Activated T-helper 2 cell treated with anti-CD3 and anti-CD28 coated beads, Interferon-gamma antibody, Interleukin-2, Interleukin-4, amounts not matched to agents 10 μg/mL and 5 μg/mL and 100 μg/mL, durations not matched to agents 14 hours and 24 hours and 36 hours (primary cell): ENCODE measurements around the gene BCL11A. TPM values are rescaled to one million over a fixed set of nuclear protein-coding genes. Genes with fewer than 3 reads are reported as not detected.

Source experiments
- DNase-seq: peaks from one replicate; pipeline ENCODE4 v3.0.0; 2021; ENCODE audit warnings: low spot score
- H3K27ac Mint-ChIP-seq: one replicate; pipeline ENCODE4 v1.8.0; 2021; ENCODE audit warnings: mixed read lengths
- H3K27me3 Mint-ChIP-seq: one replicate; pipeline ENCODE4 v1.8.0; 2021; ENCODE audit warnings: low read depth, mixed read lengths
- H3K36me3 Mint-ChIP-seq: one replicate; pipeline ENCODE4 v1.8.0; 2021; ENCODE audit warnings: low read depth, mixed read lengths
- H3K4me1 Mint-ChIP-seq: one replicate; pipeline ENCODE4 v1.8.0; 2021; ENCODE audit warnings: low read depth, mixed read lengths
- H3K4me3 Mint-ChIP-seq: one replicate; pipeline ENCODE4 v1.8.0; 2021; ENCODE audit warnings: low read depth, mild to moderate bottlenecking, moderate library complexity, mixed read lengths
- H3K9me3 Mint-ChIP-seq: one replicate; pipeline ENCODE4 v1.8.0; 2021; ENCODE audit warnings: mixed read lengths
- intact Hi-C: fragments of 100-400 bp; cut with micrococcal nuclease; formaldehyde crosslinking; loops from one replicate; pipeline ENCODE4 v1.15.1; 2023
- total RNA-seq: library from RNA; stranded (reverse); gene quantifications from 2 replicates; pipeline ENCODE4 v1.2.3, GENCODE V29; 2022

The BCL11A gene
- total RNA-seq, 1 donor from 2014 or later: 0.21 TPM

DNA sequence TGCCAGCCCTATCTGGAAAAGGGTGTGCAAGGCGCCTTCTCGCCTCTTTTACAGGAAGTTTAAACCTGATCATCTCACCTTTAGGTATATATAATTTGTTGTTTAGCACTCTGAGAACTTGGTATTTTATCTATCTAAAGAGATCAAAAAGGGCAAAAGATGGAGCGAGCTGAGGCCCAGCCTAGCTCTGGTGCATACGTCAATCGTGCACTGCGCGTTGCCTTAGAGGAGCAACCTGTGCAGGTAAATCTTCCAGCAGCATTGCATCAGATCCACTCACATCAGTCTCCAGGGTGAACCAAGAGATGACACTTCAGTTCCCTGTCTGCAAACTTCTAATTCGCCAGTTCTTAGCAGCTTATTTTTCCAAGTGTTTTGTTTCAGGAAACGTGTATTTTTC is 15.4 kb downstream of the BCL11A start:
- intact Hi-C loops: no loop called here
- Mint-ChIP-seq H3K4me1 (no peaks in the 10 kb centered on the region), H3K4me3 (no peak overlapping the region), H3K36me3 (no peaks in the 10 kb centered on the region), H3K9me3 (no peaks in the 10 kb centered on the region), H3K27ac (no peak overlapping the region), H3K27me3 (peaks cover 52% of the 10 kb centered on the region)
- no peak for DNase-seq

DNA sequence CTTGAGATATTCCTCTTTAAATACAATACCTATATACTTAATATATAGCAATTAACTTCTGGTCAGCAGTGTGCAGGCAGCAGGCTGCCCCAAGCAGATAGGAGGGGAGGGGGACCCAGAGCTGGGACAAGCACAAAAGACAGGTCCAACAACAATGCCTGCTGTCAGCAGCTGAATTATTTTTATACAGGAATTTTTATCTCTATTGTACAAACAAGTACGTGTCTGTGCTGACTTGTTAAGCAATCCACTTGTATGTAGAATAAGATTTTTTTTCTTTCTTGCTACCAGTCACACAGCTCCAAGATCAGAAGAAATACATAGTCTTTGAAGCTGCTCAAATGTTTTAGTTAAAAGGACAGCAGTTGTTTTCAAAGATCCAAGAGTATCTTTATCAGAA is 16.7 kb downstream of the BCL11A start:
- Mint-ChIP-seq H3K36me3 (no peaks in the 10 kb centered on the region), H3K27ac (no peak overlapping the region), H3K4me1 (no peaks in the 10 kb centered on the region), H3K9me3 (no peaks in the 10 kb centered on the region), H3K4me3 (no peak overlapping the region), H3K27me3 (peaks cover 57% of the 10 kb centered on the region)
- no peak for DNase-seq
- intact Hi-C loops: no loop called here

DNA sequence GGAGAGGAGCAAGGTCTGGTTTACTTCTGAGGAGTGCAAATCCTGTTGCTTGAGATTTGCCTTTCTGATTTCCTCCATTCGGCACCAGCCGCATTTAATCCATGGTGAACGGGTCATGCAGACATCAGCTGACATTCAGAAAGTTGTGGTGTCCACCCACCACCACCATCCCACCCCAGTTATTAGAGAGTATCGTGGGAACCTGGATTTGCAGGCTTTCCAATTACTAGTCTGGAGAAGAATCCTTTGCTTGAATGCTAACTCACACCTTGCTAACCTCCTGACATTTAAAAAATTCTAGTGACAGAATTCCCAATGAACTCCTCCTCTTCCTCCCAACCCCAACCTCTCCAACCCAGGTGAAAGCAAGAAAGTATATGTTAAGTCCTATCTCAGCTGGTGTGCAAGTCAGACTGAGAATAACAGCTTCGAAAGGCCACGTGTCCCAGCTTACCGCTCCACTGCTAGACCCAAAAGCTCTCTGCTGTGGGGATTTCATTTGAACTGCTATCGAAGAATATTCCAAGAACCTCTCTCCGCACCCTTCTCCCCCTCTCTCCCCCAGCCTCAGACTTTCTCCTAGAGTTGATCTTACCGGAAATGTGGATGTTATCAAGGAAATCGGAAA is 17.7 kb downstream of the BCL11A start:
- Mint-ChIP-seq H3K9me3 (no peaks in the 10 kb centered on the region), H3K36me3 (no peaks in the 10 kb centered on the region), H3K27ac (no peak overlapping the region), H3K4me1 (no peaks in the 10 kb centered on the region), H3K4me3 (no peak overlapping the region), H3K27me3 (peaks cover 55% of the 10 kb centered on the region)
- intact Hi-C loops: no loop called here
- no peak for DNase-seq

DNA sequence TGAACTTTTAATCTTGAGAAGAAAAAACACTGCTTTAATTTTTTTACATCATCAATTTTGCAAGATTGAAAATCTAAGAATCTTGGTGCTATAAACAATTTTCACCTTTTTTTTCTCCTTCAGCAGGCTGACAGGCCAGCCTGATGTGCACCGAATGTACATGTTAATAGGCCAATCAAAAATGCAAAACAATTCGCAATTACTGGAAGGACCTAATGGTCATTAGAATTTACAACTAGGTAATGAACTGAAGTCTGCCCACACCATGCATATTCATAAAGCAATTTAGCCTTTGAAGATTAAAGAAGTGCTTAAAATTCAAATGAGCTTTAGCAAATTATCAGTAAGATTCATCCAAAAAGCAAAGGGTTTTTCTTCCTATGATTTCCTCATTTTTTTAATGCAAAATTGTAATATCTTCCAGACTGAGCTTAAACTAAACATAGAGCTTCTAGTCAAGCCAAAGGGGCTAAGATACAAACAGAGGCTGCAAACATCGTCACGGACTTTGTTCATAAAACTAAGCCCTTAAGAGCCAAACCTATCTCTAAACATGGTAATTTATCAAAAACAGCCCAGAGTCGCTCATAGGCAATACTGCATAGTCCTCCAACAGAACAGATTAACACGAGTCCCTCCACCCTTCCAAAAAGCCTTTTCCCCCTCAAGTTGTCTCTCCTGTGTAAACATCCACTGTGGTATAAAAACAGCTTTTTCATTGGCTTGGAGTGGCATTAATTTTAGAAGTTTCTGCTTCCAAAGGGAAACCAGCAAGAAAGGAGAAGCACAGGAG is 18.4 kb downstream of the BCL11A start:
- no peak overlapping the region for H3K4me3 Mint-ChIP-seq
- H3K27ac Mint-ChIP-seq: no peak overlapping the region
- no peaks in the 10 kb centered on the region for H3K9me3 Mint-ChIP-seq
- no peaks in the 10 kb centered on the region for H3K36me3 Mint-ChIP-seq
- intact Hi-C loops: no loop called here
- no peak for DNase-seq
- no peaks in the 10 kb centered on the region for H3K4me1 Mint-ChIP-seq
- peaks cover 53% of the 10 kb centered on the region for H3K27me3 Mint-ChIP-seq

DNA sequence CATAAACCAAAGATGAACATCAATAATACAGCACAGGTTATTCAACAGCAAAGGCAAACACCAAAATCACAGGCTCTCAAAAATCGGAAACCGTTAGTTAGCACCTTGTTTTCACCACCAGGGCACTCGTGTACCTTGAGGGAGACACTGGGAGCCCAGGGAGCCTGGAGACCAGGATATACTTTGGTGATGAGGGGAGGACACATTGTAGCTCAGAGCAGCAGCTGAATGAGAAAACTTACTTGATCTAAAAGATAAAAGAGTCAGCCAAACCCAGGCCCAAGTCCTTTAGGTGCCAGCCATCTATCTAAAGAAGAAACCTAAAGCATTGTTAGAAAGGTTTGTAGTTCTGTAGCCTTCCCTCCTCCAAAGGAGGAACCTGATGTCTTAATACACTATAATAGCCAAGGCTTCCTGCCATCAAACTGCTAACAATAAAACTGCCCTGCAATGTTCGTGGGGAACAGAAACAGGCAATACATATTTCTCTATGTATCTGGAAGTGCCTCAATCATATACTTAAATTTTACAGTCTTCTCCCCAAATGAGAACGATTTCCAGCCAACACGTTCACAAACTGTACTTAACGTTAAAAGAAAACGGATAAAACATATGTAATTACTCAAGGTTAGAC is 19.3 kb downstream of the BCL11A start:
- no peaks in the 10 kb centered on the region for H3K36me3 Mint-ChIP-seq
- no peak overlapping the region for H3K27ac Mint-ChIP-seq
- no peaks in the 10 kb centered on the region for H3K9me3 Mint-ChIP-seq
- intact Hi-C loops: no loop called here
- no peak overlapping the region for H3K4me3 Mint-ChIP-seq
- H3K27me3 Mint-ChIP-seq: peaks cover 58% of the 10 kb centered on the region
- no peak for DNase-seq
- H3K4me1 Mint-ChIP-seq: no peaks in the 10 kb centered on the region

DNA sequence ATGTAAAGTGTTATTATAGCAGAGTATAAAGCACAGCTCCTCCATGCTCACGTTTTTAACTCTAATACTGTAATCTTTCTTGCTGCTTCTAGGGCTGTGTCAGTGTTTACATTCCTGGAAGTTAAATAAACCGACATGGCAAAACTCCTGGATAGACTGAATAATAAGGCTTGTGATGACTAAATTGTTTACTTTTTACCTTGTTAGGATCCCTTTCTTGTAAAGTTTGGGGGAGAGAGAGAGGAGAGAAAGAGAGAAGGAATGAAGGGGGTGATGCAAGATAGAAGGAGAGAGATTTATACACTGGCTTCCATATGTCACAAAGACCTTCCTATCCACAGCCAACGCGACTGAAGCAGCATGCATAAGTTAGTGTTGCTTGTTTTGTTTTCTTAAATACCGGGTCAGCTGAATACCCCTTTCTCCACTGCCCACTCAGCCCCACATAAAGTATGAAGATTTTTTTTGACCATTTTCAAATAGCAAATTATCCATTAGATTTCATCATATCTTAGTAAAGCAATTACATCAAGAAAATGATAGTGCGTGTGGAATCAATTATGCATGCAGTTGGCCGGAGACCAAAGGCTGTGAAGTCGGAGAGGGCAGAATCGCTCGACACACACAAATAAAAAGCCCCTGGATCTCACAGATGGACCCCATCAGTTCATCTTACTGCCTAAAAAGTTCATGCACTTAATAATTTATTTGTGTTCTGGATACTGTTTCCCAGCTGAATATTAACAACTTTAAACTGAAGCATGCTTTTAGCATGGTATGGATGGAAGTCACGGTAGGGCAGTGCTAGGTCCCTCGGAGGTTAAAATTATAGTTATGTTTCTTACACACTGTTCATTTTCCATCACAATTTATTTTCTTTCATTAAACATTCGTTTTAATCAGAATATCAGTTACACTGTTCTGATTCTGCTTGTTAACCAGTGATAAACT is 20.1 kb downstream of the BCL11A start:
- no peaks in the 10 kb centered on the region for H3K9me3 Mint-ChIP-seq
- no peak overlapping the region for H3K4me3 Mint-ChIP-seq
- H3K27me3 Mint-ChIP-seq: peaks cover 59% of the 10 kb centered on the region
- no peak overlapping the region for H3K27ac Mint-ChIP-seq
- DNase-seq: no peak
- no peaks in the 10 kb centered on the region for H3K36me3 Mint-ChIP-seq
- intact Hi-C loops: no loop called here
- no peaks in the 10 kb centered on the region for H3K4me1 Mint-ChIP-seq

DNA sequence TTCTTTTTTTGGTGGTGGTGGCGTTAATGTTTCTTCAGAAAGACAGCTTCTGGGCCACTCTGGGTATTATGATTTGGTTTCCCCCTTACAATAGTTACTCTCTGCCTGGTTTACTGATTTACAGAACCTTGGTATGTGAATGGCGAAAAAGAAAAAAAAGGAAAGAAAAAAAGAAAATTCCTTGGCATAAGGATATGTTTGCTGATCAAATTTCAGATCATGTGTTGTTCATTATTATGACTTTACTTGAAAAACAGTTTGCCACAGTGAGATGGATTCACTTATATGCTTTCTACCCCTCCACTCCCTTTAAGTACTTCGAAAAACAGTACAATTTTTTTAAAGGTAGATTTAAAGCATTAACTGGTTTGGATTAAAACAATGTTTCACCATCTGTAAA is 21.0 kb downstream of the BCL11A start:
- DNase-seq: no peak
- Mint-ChIP-seq H3K4me3 (no peak overlapping the region), H3K27me3 (peaks cover 58% of the 10 kb centered on the region), H3K4me1 (no peaks in the 10 kb centered on the region), H3K27ac (no peak overlapping the region), H3K36me3 (no peaks in the 10 kb centered on the region), H3K9me3 (no peaks in the 10 kb centered on the region)
- intact Hi-C loops: no loop called here

DNA sequence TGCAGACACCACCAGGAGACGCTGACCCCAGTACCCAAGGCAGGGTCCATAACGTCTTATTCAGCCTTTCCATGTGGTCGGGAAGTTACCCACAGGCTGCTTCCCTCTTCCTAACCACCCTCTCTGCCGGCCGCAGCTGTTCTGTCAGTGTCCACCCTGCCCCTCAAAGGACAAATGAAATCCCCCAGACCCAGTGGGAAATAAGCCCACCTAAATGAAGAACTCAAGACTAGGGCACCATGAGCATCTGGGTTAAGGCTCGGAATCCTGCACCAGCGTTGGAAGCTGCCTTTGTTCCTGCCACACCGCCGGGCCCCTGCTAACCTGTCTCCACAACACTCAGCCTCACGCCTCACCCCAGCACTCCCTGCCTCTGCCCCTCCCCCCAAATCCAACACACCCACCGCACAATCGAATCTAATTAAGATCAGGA is 21.7 kb downstream of the BCL11A start:
- Mint-ChIP-seq H3K27me3 (peaks cover 56% of the 10 kb centered on the region), H3K9me3 (no peaks in the 10 kb centered on the region), H3K4me1 (no peaks in the 10 kb centered on the region), H3K4me3 (no peak overlapping the region), H3K27ac (no peak overlapping the region), H3K36me3 (no peaks in the 10 kb centered on the region)
- intact Hi-C loops: no loop called here
- DNase-seq: no peak

DNA sequence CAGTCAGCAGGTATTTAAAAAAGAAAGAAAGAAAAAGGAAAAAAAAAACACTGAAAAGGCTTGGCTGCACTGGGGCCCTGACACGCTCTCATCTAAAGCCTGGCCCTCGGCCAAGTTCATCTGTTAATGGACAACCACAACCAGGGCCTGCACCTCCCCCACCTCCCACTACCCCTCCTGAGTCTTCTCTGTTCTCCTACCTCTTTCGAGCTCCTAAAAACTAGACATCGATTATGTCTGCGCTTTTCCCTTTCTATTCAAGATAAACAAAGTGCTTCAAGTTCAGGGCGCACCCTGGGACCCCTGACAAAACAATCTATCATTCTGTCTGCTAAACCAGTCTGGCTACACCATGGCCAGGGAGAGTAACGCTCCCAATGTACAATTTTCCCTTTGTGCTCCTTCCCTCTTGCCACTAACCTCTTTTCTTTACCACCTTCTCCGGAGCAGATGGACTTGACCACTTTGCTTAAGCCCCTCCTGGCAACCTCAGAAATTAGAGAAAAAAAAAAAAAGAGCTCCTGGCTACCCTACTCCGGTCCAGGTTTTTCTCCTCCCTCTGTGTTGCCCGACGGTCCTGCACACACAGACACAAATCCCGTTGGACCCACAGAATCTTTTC is 22.7 kb downstream of the BCL11A start:
- Mint-ChIP-seq H3K36me3 (no peaks in the 10 kb centered on the region), H3K27ac (no peak overlapping the region), H3K4me1 (peaks cover under 1% of the 10 kb centered on the region), H3K4me3 (no peak overlapping the region), H3K27me3 (peaks cover 51% of the 10 kb centered on the region), H3K9me3 (no peaks in the 10 kb centered on the region)
- DNase-seq: no peak
- intact Hi-C loops: no loop called here

DNA sequence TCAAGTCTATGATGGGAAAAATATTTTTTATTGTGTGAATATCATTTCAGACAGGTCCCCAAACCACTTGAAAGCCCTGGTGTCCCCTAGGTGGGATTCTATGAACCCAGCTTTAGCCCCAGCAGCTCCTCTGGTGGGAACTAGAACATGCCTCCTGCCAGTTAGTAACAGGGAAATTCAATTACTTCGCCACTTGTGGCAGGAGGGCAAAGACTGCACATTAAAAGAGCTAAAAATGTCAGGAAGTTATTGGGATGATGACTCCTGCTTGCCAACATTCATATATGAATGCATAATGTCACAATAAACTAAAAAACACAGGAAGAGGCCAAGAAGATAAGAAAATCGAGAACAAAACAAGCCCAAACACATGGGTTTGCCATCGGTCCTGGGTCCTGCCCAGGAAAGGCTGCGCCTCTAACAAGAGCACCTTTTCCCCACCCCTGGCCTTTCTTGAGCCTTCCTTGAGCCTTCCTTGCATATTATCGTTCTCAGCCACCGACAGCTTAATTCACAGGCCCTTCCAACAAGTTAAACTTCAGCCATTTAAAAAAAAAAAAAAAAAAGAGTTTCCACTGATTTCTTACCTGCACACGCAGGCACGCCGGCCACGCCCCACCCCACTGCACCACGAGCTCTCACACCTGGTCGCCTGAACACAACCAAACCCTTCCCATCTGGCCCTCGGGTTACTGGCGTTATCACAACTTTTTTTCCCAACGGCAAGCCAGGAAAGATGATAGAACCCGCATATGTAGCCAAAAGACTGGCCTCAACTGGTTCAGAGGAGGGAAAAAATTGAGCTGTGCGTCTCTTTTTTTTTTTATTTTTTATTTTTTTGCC is 23.4 kb downstream of the BCL11A start:
- DNase-seq: no peak
- no peaks in the 10 kb centered on the region for H3K9me3 Mint-ChIP-seq
- intact Hi-C loops: no loop called here
- no peak overlapping the region for H3K4me3 Mint-ChIP-seq
- H3K4me1 Mint-ChIP-seq: peaks cover 1% of the 10 kb centered on the region
- H3K27ac Mint-ChIP-seq: no peak overlapping the region
- peaks cover 49% of the 10 kb centered on the region for H3K27me3 Mint-ChIP-seq
- no peaks in the 10 kb centered on the region for H3K36me3 Mint-ChIP-seq

DNA sequence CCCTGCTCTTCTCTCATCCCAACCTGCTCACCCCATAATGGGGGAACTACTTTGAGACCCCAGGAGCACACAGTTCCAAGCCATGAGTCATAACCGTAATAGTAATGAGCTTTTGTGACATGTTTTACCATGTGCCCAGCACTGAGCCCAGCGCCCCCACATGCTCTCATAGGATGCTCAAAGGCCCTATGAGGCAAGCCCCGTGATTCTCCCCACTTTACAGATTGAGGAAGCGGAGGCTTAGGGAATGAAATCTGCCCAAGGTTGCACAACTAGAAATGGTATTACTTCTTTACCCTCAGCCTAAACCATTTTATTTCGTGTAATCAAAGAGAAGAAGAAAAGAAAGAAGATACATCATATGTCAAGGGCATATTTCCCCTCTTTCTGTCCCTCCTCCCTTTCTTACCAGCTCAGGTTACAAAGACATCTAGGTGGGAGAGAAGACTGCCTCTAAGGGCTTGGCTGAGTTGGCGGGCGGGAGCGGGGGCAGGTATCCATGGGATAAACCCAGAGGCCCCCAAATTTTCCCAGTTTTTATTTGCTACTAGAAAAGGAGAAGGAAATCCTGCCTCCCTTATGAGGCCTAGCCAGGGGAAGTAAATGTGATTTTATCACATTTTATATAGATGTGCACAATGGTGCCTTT is 24.2 kb downstream of the BCL11A start:
- no peak overlapping the region for H3K4me3 Mint-ChIP-seq
- intact Hi-C loops: no loop called here
- H3K4me1 Mint-ChIP-seq: peaks cover 1% of the 10 kb centered on the region
- no peaks in the 10 kb centered on the region for H3K36me3 Mint-ChIP-seq
- H3K27ac Mint-ChIP-seq: no peak overlapping the region
- H3K27me3 Mint-ChIP-seq: peaks cover 46% of the 10 kb centered on the region
- no peak for DNase-seq
- H3K9me3 Mint-ChIP-seq: no peaks in the 10 kb centered on the region
